ENCODE results near the gene PDLIM1. TPM values are rescaled to one million over a fixed set of nuclear protein-coding genes. Genes with fewer than 3 reads are reported as not detected.

PDLIM1 gene
- total and polyA plus RNA-seq, 2 of the 13 experiments (the other 11 are each of a cell fraction or from before 2014, with no cell fraction given) = 119 to 123 TPM

DNA sequence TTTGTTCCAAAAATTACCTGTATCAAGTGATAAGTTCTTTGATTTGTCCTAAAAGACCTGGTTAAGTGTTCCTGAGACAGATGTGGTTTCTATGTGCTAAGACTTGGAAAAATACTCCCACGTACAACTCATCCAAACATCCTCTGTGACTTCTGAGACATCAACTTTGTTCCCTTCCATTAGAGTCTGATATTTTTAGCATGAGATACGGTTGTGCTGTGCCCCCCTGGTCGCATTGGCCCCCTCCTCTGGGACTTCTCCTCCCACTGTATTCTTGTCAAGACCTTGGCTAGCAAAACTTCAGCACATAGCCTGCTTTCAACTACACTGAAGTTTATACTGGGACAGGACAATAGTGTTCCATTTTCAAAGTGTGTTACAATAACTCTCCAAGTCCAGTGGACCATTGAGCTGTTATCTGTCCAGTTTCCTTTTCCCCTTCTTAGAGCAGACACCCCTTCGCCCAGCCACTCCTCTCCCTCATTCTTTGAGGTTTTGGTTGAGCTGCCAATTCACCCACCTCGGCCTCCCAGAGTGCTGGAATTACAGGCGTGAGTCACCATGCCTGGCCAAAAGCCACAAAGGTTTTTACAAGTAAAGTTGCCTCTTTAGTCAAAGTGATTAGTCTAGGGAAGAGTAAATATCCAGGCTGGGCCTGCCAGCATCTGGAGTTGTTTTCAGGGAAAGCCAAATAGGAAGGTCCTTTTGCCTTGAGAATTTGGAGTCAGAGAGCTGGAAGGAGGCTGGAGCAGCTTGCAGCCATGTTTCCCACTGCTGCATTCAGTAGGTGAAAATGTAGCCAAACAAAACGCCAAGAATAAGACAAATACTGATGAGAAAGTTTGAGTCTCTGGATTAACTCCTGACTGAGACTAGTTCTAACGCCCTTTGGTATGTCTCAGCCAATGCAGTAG lies 17.8 kb upstream of the PDLIM1 start (continued):
- no peak for TF ChIP-seq ETS1 (CRISPR knock-in tag; IDR thresholded peaks at IDR 0.05)
- no peak for TF ChIP-seq TBX3 (IDR thresholded peaks at IDR 0.05; ENCODE audit: borderline replicate concordance)
- TF ChIP-seq ARID5B (CRISPR knock-in tag; IDR thresholded peaks at IDR 0.05) = peak; percentile 31; the same call in 1 of the 2 replicates
- no peak for TF ChIP-seq ZNF703 (CRISPR knock-in tag; IDR thresholded peaks at IDR 0.05; ENCODE audit: borderline replicate concordance)
- no peak for TF ChIP-seq ERF (CRISPR knock-in tag; IDR thresholded peaks at IDR 0.05)
- TF ChIP-seq, protein P1, sequence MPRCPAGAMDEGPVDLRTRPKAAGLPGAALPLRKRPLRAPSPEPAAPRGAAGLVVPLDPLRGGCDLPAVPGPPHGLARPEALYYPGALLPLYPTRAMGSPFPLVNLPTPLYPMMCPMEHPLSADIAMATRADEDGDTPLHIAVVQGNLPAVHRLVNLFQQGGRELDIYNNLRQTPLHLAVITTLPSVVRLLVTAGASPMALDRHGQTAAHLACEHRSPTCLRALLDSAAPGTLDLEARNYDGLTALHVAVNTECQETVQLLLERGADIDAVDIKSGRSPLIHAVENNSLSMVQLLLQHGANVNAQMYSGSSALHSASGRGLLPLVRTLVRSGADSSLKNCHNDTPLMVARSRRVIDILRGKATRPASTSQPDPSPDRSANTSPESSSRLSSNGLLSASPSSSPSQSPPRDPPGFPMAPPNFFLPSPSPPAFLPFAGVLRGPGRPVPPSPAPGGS (CRISPR knock-in tag; IDR thresholded peaks at IDR 0.05) = no peak
- TF ChIP-seq ZFP36L2 (CRISPR knock-in tag; IDR thresholded peaks at IDR 0.05) = no peak
- TF ChIP-seq, protein P2, sequence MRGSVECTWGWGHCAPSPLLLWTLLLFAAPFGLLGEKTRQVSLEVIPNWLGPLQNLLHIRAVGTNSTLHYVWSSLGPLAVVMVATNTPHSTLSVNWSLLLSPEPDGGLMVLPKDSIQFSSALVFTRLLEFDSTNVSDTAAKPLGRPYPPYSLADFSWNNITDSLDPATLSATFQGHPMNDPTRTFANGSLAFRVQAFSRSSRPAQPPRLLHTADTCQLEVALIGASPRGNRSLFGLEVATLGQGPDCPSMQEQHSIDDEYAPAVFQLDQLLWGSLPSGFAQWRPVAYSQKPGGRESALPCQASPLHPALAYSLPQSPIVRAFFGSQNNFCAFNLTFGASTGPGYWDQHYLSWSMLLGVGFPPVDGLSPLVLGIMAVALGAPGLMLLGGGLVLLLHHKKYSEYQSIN (CRISPR knock-in tag; IDR thresholded peaks at IDR 0.05; ENCODE audit: borderline replicate concordance) = no peak
- TF ChIP-seq ZNF644 (CRISPR knock-in tag; IDR thresholded peaks at IDR 0.05; ENCODE audit: low read depth) = 0 out of 2 replicates have a peak, but pooled peaks have one; percentile 40
- no peak for TF ChIP-seq ZMAT3 (CRISPR knock-in tag; conservative IDR thresholded peaks at IDR 0.05)
- TF ChIP-seq SP140L (CRISPR knock-in tag; IDR thresholded peaks at IDR 0.05; ENCODE audit: borderline replicate concordance) = no peak
- no peak for TF ChIP-seq BRD4 (CRISPR knock-in tag; IDR thresholded peaks at IDR 0.05)
- TF ChIP-seq, protein P3, sequence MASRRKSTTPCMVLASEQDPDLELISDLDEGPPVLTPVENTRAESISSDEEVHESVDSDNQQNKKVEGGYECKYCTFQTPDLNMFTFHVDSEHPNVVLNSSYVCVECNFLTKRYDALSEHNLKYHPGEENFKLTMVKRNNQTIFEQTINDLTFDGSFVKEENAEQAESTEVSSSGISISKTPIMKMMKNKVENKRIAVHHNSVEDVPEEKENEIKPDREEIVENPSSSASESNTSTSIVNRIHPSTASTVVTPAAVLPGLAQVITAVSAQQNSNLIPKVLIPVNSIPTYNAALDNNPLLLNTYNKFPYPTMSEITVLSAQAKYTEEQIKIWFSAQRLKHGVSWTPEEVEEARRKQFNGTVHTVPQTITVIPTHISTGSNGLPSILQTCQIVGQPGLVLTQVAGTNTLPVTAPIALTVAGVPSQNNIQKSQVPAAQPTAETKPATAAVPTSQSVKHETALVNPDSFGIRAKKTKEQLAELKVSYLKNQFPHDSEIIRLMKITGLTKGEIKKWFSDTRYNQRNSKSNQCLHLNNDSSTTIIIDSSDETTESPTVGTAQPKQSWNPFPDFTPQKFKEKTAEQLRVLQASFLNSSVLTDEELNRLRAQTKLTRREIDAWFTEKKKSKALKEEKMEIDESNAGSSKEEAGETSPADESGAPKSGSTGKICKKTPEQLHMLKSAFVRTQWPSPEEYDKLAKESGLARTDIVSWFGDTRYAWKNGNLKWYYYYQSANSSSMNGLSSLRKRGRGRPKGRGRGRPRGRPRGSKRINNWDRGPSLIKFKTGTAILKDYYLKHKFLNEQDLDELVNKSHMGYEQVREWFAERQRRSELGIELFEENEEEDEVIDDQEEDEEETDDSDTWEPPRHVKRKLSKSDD (CRISPR knock-in tag; IDR thresholded peaks at IDR 0.05; ENCODE audit: low read depth) = no peak
- TF ChIP-seq MEIS2 (CRISPR knock-in tag; IDR thresholded peaks at IDR 0.05) = no peak
